Activated B cell treated with CpG ODN at 0.5 μM for 24 hours (primary cell): ENCODE measurements around the gene ELL2. TPM values are rescaled to one million over a fixed set of nuclear protein-coding genes. Genes with fewer than 3 reads are reported as not detected.

Experiments
- ATAC-seq: fragments of 200-7000 bp; cut with Tn5 transposase; one replicate; pipeline ENCODE4 v1.10.0; 2021; ENCODE audit warnings: low read depth, mild to moderate bottlenecking, moderate library complexity
- CTCF ChIA-PET: fragments of 350-600 bp; sonication (Branson Sonifier 250); formaldehyde crosslinking; loops from one replicate; lab custom pipeline; 2021; ENCODE audit warnings: antibody characterized with exemption; lab: Charles Lee
- POLR2A ChIA-PET: fragments of 350-600 bp; sonication (Branson Sonifier 250); formaldehyde crosslinking; loops from one replicate; lab custom pipeline; 2021; ENCODE audit warnings: antibody characterized with exemption; lab: Charles Lee
- DNase-seq: peaks from one replicate; pipeline ENCODE4 v3.0.0; 2022
- H3K27ac Mint-ChIP-seq: one replicate; pipeline ENCODE4 v1.8.0; 2020; ENCODE audit warnings: mixed read lengths
- H3K27me3 Mint-ChIP-seq: one replicate; pipeline ENCODE4 v1.8.0; 2021; ENCODE audit warnings: mixed read lengths
- H3K36me3 Mint-ChIP-seq: one replicate; pipeline ENCODE4 v1.8.0; 2021; ENCODE audit warnings: low read depth, mixed read lengths
- H3K4me1 Mint-ChIP-seq: one replicate; pipeline ENCODE4 v1.8.0; 2021; ENCODE audit warnings: mixed read lengths
- H3K4me3 Mint-ChIP-seq: one replicate; pipeline ENCODE4 v1.8.0; 2020; ENCODE audit warnings: mild to moderate bottlenecking, mixed read lengths
- H3K9me3 Mint-ChIP-seq: one replicate; pipeline ENCODE4 v1.8.0; 2020; ENCODE audit warnings: mixed read lengths
- CTCF ChIP-seq: fragments of 200-600 bp; IDR thresholded peaks from one replicate; pipeline ENCODE4 v1.8.0; 2022; ENCODE audit warnings: antibody characterized with exemption, mild to moderate bottlenecking
- intact Hi-C: fragments of 100-400 bp; cut with micrococcal nuclease; formaldehyde crosslinking; loops from one replicate; pipeline ENCODE4 v1.15.1; 2024
- total RNA-seq: library from RNA; stranded (reverse); gene quantifications from 2 replicates; pipeline ENCODE4 v1.2.3, GENCODE V29; 2022

The ELL2 gene
- total RNA-seq, 1 donor from 2014 or later: 56.0 TPM

- ATAC-seq (no peak), DNase-seq (no peak)
- no peak for TF ChIP-seq CTCF
- Mint-ChIP-seq H3K4me3 (no peak overlapping the region), H3K27me3 (no peaks in the 10 kb centered on the region), H3K36me3 (peaks cover 11% of the 10 kb centered on the region), H3K4me1 (peaks cover 53% of the 10 kb centered on the region), H3K9me3 (no peaks in the 10 kb centered on the region), H3K27ac (no peak overlapping the region)
- intact Hi-C loops: no loop called here
- CTCF ChIA-PET: no interaction called here
- POLR2A ChIA-PET: no interaction called here
Measured at GRCh38 chr5:95920822-95921221, 40.8 kb downstream of the ELL2 start.

- Mint-ChIP-seq H3K27me3 (no peaks in the 10 kb centered on the region), H3K4me3 (no peak overlapping the region), H3K27ac (no peak overlapping the region), H3K4me1 (peaks cover 46% of the 10 kb centered on the region), H3K9me3 (no peaks in the 10 kb centered on the region), H3K36me3 (peaks cover 16% of the 10 kb centered on the region)
- ChIA-PET CTCF (no interaction called here), POLR2A (no interaction called here)
- no peak for TF ChIP-seq CTCF
- intact Hi-C loops: no loop called here
- ATAC-seq (no peak), DNase-seq (no peak)
Measured at GRCh38 chr5:95919658-95920057, 42.0 kb downstream of the ELL2 start.

GRCh38 chr5:95918421-95919006 lies 43.1 kb downstream of the ELL2 start:
- ChIA-PET CTCF (no interaction called here), POLR2A (no interaction called here)
- H3K9me3 Mint-ChIP-seq: no peaks in the 10 kb centered on the region
- H3K27ac Mint-ChIP-seq: no peak overlapping the region
- no peak for ATAC-seq
- TF ChIP-seq CTCF: no peak
- DNase-seq: no peak
- intact Hi-C loops: no loop called here
- peaks cover 37% of the 10 kb centered on the region for H3K4me1 Mint-ChIP-seq
- peaks cover 19% of the 10 kb centered on the region for H3K36me3 Mint-ChIP-seq
- no peaks in the 10 kb centered on the region for H3K27me3 Mint-ChIP-seq
- H3K4me3 Mint-ChIP-seq: no peak overlapping the region

- no peak for ATAC-seq
- no peak for TF ChIP-seq CTCF
- DNase-seq: no peak
- no peaks in the 10 kb centered on the region for H3K9me3 Mint-ChIP-seq
- peaks cover 33% of the 10 kb centered on the region for H3K4me1 Mint-ChIP-seq
- no peak overlapping the region for H3K4me3 Mint-ChIP-seq
- ChIA-PET CTCF (no interaction called here), POLR2A (interaction anchor here (0.6 to 0.8 kb wide), 2 partner anchors 9 to 44 kb away, joined by 3 to 5 read pairs; partner anchors contain the start of gene ELL2)
- H3K36me3 Mint-ChIP-seq: peaks cover 30% of the 10 kb centered on the region
- H3K27me3 Mint-ChIP-seq: no peaks in the 10 kb centered on the region
- intact Hi-C loops: no loop called here
- H3K27ac Mint-ChIP-seq: no peak overlapping the region
Measured at GRCh38 chr5:95917207-95917606, 44.4 kb downstream of the ELL2 start.

GRCh38 chr5:95916687-95917085 lies 45.0 kb downstream of the ELL2 start:
- DNase-seq (no peak), ATAC-seq (no peak)
- ChIA-PET CTCF (interaction anchor here (1.2 kb wide), 1 partner anchor 12 kb away, joined by 3 read pairs; no protein-coding TSS in a partner anchor), POLR2A (interaction anchor here (0.6 to 0.8 kb wide), 2 partner anchors 9 to 45 kb away, joined by 3 to 5 read pairs; partner anchors contain the start of gene ELL2)
- peaks cover 35% of the 10 kb centered on the region for H3K36me3 Mint-ChIP-seq
- peaks cover 33% of the 10 kb centered on the region for H3K4me1 Mint-ChIP-seq
- TF ChIP-seq CTCF: no peak
- no peak overlapping the region for H3K27ac Mint-ChIP-seq
- intact Hi-C loops: no loop called here
- H3K9me3 Mint-ChIP-seq: no peaks in the 10 kb centered on the region
- no peaks in the 10 kb centered on the region for H3K27me3 Mint-ChIP-seq
- no peak overlapping the region for H3K4me3 Mint-ChIP-seq
